ENCODE measurements around the gene CBX2.
A peak's percentile ranks its signal among the peaks of the same experiment; 100 is the strongest.

The CBX2 gene

DNA sequence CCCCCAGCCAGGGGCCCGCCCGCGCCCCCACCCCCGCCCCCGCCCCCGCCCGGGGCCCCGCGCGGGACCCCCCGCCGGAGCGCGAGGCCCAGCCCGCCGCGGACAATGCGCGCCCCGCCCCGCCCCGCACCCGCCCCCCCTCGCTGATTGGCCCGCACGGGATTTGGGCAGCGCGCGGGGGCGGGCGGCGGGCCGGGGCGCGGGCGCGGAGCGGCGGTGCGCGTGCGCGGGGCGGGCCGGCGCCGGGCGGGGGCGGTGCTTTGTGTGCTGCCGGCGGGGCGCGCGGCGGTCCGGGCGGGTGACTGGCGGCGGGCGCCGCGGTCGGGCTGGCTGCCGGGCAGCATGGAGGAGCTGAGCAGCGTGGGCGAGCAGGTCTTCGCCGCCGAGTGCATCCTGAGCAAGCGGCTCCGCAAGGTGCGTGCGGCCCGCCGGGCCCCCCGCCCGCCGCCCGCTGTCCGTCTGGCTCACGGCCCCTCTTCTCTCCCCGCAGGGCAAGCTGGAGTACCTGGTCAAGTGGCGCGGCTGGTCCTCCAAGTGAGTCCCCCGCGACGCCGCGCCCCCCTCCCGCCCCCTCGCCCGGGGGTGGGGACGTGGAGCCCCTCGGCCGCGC lies at the start of gene CBX2:
TSS of gene CBX2 (plus strand) at position 255 of the 610 bp plus-strand sequence. CDS start at position 343, 88 bp downstream.
- peak; percentile 38 for DNase-seq

DNA sequence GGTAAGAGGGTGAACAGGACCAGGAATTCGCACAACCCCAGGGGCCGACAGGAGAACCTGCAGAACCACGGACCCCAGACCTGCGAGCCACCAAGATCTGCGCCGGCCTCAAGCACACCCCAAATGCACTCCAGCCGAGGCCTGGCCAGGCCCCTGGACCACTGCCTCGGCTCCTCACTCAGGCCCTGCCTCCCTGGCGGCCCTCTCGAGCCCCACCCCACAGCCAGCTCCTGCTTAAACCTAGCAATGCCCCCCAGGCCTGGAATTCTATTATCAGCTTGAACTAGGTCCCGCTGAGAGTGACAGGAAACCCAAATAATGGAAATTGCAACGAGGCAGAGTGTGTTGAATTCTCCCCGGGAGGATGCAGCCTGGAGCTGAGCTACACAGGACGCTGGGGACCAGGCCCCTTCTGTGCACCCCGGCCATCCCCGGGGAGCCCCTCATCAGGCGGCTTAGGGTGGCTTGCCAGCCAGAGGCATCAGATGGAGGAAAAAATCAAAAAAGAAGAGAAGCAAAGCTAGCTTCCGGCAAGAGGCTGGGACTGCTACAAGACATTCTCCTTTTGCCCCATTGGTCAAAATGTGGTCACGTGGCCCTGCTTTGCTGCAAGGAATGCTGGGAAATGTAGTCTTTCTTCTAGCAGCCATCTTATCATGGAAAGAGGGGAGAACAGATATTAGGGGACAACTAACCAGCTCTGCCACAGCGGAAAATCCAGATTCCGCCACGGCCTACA lies 49.6 kb upstream of the CBX2 start:
- DNase-seq = peak; percentile 68

DNA sequence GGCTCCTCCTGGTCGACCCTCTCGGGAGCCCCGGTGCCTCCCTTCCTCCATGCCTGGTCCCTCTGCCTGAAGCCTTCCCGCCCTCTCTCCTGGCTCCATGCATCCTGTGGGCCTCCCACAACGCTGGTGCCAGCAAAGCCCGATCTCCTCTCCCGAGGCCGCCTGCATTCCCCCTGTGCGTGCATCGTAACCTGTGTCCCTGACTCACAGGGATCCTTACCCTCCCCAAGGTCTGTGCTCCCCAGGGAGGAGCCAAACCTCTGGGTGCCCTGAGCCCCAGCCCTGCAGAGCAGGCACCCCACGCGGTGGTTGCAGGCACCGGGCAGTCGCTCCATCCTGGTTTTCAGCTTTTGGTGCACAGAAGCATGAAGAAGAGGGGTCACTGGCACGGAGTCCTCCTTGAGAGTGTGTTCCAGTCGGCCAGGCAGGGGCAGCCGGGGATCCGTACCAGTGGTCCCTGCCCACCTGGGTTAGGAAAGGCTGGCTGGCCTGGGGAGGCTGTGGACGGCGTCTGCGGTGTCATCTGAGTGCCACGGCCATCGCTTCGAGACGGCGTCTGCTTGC lies 49.0 kb upstream of the CBX2 start:
- no peak for DNase-seq

GRCh38 chr17:79729761-79730160 lies 48.2 kb upstream of the CBX2 start:
- no peak for DNase-seq

DNA sequence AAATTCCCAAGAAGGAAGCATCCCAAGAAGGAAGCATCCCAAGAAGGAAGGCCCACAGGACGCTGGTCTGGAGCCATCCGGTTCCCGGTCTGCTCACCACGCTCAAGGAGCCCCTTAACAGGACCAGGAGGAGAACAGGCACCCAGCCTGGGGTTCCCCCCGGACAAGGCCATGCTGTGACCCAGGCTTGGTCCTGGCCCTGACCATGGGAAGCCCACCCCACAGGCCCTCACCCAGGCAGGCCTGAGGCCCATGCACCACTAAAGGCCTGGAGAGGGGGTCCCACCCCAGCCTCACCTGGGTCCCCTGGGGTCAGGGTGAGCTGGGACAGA lies 47.5 kb upstream of the CBX2 start:
- DNase-seq = no peak

GRCh38 chr17:79730769-79731483 lies 47.0 kb upstream of the CBX2 start, which contains the start of gene ENPP7:
Gene ENPP7, plus strand, starts transcription at chr17:79730943. Its CDS starts 197 bp downstream, at chr17:79731140.
- DNase-seq = no peak

DNA sequence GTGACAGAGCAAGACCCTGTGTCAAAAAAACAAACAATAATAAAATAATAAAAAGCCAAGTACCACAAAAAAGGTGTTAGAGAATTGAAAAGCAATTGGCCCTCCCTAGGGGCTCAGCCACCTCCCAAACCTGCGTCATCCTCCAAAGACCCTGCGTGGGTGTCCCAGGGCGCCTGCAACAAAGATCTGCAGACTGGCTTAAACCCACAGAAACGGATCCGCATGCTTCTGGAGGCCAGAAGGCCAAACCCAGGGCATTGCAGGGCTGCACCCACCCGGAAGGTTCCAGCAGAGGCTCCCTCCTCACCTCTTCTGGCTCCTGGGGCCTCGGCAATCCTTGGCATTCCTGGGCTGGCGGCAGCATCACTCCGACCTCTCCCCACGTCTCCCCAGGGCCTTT lies 45.7 kb upstream of the CBX2 start:
- no peak for DNase-seq

DNA sequence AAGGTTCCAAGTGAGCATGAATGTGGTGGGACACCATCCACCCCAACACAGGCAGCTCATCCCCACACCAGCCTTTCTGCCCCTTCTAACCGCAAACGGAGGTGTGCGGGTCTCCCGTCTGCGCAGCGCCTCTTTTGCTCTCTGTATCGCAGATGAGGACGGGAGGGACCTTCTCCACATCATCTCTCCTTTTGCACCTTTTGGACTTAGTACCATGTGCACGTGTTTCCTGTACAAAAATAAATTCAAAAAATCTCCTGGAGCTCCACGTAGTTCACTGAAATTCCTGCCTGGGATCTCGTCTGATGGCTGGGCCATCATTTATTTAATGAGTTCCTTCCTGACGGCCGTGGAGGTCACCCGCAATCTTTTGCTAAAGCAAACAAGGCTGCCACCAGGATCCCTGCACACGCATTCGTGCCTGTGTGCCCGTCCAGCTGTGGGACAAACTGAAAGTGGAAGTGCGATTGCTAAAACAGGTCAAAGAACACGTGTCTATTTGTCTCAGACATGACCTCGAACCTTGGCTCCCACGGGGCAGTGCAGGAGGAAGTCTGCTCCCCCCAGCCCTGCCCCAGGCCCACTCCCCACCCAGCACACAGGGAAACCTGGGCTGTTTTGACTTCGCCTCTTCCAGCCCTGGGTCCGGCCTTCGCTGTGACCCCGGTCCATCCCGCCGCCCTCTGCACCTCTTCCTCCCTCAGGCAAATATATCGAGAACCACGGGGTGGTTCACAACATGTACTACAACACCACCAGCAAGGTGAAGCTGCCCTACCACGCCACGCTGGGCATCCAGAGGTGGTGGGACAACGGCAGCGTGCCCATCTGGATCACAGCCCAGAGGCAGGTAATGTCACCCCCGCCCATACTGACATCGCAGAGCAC lies 44.9 kb upstream of the CBX2 start:
- DNase-seq = no peak

GRCh38 chr17:79733692-79734070 lies 44.3 kb upstream of the CBX2 start:
- no peak for DNase-seq

DNA sequence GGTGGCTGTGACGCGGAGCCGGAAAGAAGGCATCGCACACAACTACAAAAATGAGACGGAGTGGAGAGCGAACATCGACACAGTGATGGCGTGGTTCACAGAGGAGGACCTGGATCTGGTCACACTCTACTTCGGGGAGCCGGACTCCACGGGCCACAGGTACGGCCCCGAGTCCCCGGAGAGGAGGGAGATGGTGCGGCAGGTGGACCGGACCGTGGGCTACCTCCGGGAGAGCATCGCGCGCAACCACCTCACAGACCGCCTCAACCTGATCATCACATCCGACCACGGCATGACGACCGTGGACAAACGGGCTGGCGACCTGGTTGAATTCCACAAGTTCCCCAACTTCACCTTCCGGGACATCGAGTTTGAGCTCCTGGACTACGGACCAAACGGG lies 42.9 kb upstream of the CBX2 start:
- DNase-seq = no peak

- no peak for DNase-seq
These were observed 40.7 kb upstream of the CBX2 start for GRCh38 chr17:79737046-79737921.

GRCh38 chr17:79737922-79738578 lies 39.9 kb upstream of the CBX2 start:
- no peak for DNase-seq

DNA sequence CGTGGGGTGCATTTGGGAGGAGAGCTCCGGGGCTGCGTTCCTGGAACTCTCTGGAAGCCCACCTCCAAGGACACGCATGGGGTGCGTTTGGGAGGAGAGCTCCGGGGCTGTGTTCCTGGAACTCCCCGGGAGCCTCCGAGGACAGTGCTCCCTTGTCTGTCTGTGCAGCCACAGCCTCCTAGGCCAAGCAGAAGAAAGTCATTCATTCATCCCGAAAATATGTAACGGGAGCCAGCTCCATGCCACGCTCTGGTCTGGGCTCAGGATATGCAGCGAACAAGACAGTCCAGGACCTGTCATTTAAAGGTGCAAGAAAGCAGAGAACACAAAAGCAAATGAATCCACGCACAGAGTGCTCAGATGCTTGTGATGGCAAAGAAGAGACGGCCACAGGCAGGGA lies 39.3 kb upstream of the CBX2 start:
- DNase-seq = no peak

DNA sequence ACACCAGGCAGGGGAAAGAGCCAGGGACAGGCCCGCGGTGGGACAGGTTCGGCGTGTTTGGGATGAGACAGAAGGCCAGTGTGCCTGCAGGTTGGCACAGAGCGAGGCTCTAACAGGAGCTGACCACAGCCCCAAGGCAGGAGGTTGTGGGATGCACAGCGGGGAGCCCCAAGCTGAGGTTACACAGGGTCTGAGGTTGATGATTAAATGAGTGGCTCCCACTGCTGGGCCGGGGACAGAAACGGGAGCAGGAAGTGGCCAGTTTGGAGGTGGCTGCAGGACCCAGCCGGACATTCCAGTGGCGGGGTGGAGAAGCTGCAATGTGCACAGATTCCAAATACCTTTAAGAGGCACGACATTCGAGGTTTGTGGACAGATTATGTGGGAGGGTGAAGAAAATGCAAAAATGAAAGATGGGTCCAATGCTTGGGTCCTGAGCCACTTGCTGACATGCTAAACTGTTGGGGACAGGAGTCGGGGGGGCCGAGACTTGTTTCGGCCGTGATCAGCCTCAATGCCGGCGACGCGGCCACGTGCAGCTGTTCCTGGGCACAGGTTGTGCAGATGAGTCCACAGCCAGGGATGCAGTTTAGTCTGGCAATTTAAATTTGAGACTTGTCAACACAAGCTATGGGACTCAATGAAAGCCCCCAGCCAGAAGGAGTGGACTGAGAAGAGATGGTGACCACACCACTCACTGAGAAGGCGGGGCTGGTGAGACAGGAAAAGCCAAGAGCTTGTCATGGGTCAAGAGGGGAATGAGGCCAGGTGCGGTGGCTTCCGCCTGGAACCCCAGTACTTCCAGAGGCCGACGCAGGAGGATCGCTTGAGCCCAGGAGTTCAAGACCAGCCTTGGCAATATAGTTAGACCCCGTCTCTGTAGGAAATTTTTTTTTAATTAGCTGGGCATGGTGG lies 38.5 kb upstream of the CBX2 start:
- DNase-seq = no peak

- peak; percentile 25 for DNase-seq
These were observed 37.5 kb upstream of the CBX2 start for GRCh38 chr17:79740413-79740812.

DNA sequence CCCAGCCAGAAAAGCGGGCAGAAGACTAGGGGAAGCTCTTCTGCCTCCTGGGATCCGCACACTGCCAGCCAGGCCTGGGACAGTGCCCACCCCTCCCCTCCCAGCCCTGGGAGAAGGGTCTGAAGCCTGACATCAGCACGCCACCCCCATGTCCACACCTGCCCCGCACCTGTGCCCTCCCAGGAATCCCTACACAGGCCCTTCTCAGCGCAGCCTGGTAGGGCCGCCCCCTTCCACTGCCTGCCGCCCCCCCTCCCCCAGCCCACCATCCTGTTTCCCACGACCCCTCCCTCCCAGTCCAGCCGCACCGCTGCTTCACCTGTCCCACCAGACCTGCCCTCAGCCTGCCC lies 36.6 kb upstream of the CBX2 start:
- DNase-seq = no peak

DNA sequence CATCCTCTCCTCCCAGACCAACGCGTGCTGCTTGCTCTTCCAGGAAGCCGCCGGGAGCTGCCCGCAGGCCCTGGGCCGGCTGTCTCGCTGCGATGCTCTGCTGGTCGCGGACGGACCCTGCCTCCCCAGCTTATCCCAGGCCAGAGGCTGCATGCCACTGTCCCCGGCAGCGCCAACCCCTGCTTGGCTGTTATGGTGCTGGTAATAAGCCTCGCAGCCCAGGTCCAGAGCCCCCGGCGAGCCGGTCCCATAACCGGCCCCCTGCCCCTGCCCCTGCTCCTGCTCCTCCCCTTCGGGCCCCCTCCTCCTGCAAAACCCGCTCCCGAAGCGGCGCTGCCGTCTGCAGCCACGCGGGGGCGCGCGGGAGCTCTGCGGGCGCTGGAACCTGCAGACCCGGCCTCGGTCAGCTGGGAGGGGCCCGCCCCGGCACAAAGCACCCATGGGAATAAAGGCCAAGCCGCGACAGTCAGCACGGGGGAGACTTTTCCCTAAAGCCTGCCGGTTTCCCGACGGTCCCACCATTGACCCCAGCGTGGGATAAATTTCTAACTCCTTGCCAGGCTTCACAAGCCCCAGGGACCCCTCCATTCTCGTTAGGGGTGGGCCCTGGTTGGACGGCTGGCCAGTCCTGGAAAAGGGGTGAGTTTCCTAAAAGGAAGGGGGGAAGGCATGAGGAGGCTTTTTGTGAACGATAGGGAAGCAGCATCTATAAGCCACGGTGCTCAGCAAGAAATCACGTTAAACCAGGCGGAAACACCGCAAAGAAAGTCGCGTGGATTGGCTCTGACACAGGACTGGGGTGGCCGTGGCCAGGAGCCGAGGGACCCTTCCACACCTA lies 36.0 kb upstream of the CBX2 start:
- DNase-seq = peak; percentile 64

GRCh38 chr17:79742589-79742918 lies 35.4 kb upstream of the CBX2 start:
- no peak for DNase-seq

GRCh38 chr17:79742951-79743476 lies 34.9 kb upstream of the CBX2 start:
- no peak for DNase-seq
